Measurements from ENCODE around the gene MMP27. TPM values are rescaled to one million over a fixed set of nuclear protein-coding genes. Genes with fewer than 3 reads are reported as not detected.

The MMP27 gene
- total RNA-seq, 1 donor from 2014 or later: not detected

DNA sequence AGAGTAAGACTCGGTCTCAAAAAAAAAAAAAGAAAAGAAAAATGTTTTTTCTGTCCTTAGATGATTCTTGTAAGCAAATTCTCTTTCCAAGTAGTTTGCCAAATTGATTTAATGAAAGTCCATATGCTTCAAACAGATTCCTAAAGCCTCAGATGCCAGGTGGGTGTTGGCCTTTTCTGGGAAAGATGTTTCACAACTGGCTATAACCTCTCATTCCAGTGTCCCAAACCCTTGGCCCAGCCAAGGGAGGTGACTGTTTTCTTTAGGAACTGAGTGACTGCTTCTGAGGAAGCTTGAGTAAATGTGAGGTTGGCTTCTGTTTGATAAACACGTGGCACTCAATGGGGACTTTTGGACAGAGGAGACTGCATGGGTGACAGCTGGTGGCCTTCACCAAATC lies 27.5 kb downstream of the MMP27 start:
- DNase-seq: no peak
- Mint-ChIP-seq H3K4me1 (ENCODE audit: low read depth, unreplicated experiment) (peaks cover 1% of the 10 kb centered on the region), H3K27ac (ENCODE audit: unreplicated experiment) (no peak overlapping the region), H3K36me3 (ENCODE audit: unreplicated experiment) (no peaks in the 10 kb centered on the region), H3K9me3 (ENCODE audit: unreplicated experiment) (peaks cover 2% of the 10 kb centered on the region), H3K27me3 (ENCODE audit: unreplicated experiment) (no peaks in the 10 kb centered on the region), H3K4me3 (ENCODE audit: unreplicated experiment) (no peak overlapping the region)
- TF ChIP-seq, protein P1, sequence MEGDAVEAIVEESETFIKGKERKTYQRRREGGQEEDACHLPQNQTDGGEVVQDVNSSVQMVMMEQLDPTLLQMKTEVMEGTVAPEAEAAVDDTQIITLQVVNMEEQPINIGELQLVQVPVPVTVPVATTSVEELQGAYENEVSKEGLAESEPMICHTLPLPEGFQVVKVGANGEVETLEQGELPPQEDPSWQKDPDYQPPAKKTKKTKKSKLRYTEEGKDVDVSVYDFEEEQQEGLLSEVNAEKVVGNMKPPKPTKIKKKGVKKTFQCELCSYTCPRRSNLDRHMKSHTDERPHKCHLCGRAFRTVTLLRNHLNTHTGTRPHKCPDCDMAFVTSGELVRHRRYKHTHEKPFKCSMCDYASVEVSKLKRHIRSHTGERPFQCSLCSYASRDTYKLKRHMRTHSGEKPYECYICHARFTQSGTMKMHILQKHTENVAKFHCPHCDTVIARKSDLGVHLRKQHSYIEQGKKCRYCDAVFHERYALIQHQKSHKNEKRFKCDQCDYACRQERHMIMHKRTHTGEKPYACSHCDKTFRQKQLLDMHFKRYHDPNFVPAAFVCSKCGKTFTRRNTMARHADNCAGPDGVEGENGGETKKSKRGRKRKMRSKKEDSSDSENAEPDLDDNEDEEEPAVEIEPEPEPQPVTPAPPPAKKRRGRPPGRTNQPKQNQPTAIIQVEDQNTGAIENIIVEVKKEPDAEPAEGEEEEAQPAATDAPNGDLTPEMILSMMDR (IDR thresholded peaks at IDR 0.05; ENCODE audit: partially characterized antibody, unreplicated experiment): no peak

DNA sequence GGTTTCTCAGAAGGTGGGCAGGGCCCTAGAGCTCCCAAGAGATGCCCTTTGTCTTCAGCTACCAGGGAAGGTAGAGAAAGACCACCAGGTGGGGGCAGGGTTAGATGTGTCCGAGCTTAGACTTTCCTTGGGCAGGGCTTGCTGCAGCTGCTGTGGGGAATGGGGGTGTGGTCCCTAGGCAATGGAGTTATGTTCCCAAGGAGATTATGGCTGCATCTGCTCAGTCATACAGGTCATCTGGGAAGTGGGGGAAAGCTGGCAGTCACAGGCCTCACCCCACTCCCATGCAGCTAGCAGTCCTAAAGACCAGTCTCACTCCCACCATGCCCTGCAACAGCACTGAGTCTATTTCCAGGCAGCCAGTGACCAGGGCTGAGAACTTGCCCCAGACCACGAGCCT lies 29.5 kb downstream of the MMP27 start:
- no peak overlapping the region for H3K27ac Mint-ChIP-seq (ENCODE audit: unreplicated experiment)
- TF ChIP-seq, protein P1 (IDR thresholded peaks at IDR 0.05; ENCODE audit: partially characterized antibody, unreplicated experiment): no peak

DNA sequence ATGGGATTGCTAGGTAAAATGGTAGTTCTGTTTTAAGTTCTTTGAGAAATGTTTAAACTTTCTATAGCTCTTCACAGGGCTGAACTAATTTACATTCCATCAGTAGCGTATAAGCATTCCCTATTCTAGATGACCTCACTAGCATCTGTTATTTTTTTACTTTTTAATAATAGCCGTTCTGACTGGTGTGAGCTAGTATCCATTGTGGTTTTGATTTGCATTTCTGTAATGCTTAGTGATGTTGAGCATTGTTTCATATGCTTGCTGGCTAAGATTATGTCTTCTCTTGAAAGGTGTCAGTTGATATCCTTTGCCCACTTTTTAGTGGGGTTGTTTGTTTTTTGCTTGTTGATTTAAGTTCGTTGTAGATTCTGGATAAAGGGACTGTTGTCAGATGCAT lies 35.9 kb downstream of the MMP27 start:
- Mint-ChIP-seq H3K36me3 (ENCODE audit: unreplicated experiment) (no peaks in the 10 kb centered on the region), H3K27me3 (ENCODE audit: unreplicated experiment) (no peaks in the 10 kb centered on the region)
- TF ChIP-seq, protein P1 (IDR thresholded peaks at IDR 0.05; ENCODE audit: partially characterized antibody, unreplicated experiment): no peak

More for the DNA sequence above, 29.5 kb downstream of the MMP27 start:
- H3K36me3 Mint-ChIP-seq (ENCODE audit: unreplicated experiment): no peaks in the 10 kb centered on the region
- H3K4me3 Mint-ChIP-seq (ENCODE audit: unreplicated experiment): no peak overlapping the region
- H3K9me3 Mint-ChIP-seq (ENCODE audit: unreplicated experiment): peaks cover 2% of the 10 kb centered on the region
- DNase-seq: no peak
- H3K4me1 Mint-ChIP-seq (ENCODE audit: low read depth, unreplicated experiment): peaks cover 1% of the 10 kb centered on the region
- H3K27me3 Mint-ChIP-seq (ENCODE audit: unreplicated experiment): no peaks in the 10 kb centered on the region

GRCh38 chr11:102666331-102666957 lies 39.1 kb downstream of the MMP27 start:
- peaks cover 8% of the 10 kb centered on the region for H3K4me1 Mint-ChIP-seq (ENCODE audit: low read depth, unreplicated experiment)
- no peak overlapping the region for H3K4me3 Mint-ChIP-seq (ENCODE audit: unreplicated experiment)
- no peak overlapping the region for H3K27ac Mint-ChIP-seq (ENCODE audit: unreplicated experiment)
- no peaks in the 10 kb centered on the region for H3K36me3 Mint-ChIP-seq (ENCODE audit: unreplicated experiment)
- peaks cover 1% of the 10 kb centered on the region for H3K9me3 Mint-ChIP-seq (ENCODE audit: unreplicated experiment)
- no peak for DNase-seq
- no peaks in the 10 kb centered on the region for H3K27me3 Mint-ChIP-seq (ENCODE audit: unreplicated experiment)
- TF ChIP-seq, protein P1 (IDR thresholded peaks at IDR 0.05; ENCODE audit: partially characterized antibody, unreplicated experiment): peak; percentile 74

More for the DNA sequence above, 35.9 kb downstream of the MMP27 start:
- DNase-seq: no peak
- Mint-ChIP-seq H3K9me3 (ENCODE audit: unreplicated experiment) (peaks cover 1% of the 10 kb centered on the region), H3K4me3 (ENCODE audit: unreplicated experiment) (no peak overlapping the region), H3K4me1 (ENCODE audit: low read depth, unreplicated experiment) (peaks cover 8% of the 10 kb centered on the region), H3K27ac (ENCODE audit: unreplicated experiment) (no peak overlapping the region)

- peaks cover 1% of the 10 kb centered on the region for H3K9me3 Mint-ChIP-seq (ENCODE audit: unreplicated experiment)
- H3K4me3 Mint-ChIP-seq (ENCODE audit: unreplicated experiment): no peak overlapping the region
- no peak overlapping the region for H3K27ac Mint-ChIP-seq (ENCODE audit: unreplicated experiment)
- peaks cover 8% of the 10 kb centered on the region for H3K4me1 Mint-ChIP-seq (ENCODE audit: low read depth, unreplicated experiment)
- DNase-seq: no peak
- TF ChIP-seq, protein P1 (IDR thresholded peaks at IDR 0.05; ENCODE audit: partially characterized antibody, unreplicated experiment): no peak
- no peaks in the 10 kb centered on the region for H3K36me3 Mint-ChIP-seq (ENCODE audit: unreplicated experiment)
- H3K27me3 Mint-ChIP-seq (ENCODE audit: unreplicated experiment): no peaks in the 10 kb centered on the region
These were observed 41.4 kb downstream of the MMP27 start for GRCh38 chr11:102664001-102664752.
